NB4 (cell line): ENCODE measurements around the gene SNX9.

Experiments used
- MYC ChIP-seq: IDR thresholded peaks from 2 replicates; pipeline ENCODE4 v1.6.1; 2011; ENCODE audit warnings: low read depth, low read length
- POLR2A ChIP-seq: IDR thresholded peaks from 2 replicates; pipeline ENCODE4 v1.6.1; 2011; ENCODE audit warnings: mild to moderate bottlenecking; ENCODE audit not compliant: insufficient read length; ENCODE audit errors: extremely low read depth
- TF ChIP-seq, protein P1 (sequence below): IDR thresholded peaks from one replicate; pipeline ENCODE4 v1.5.1; 2012; ENCODE audit warnings: low read depth, low read length
- TF ChIP-seq, protein P2 (sequence below): IDR thresholded peaks from 2 replicates; pipeline ENCODE4 v1.6.1; 2011; ENCODE audit warnings: low read depth, low read length

- TF ChIP-seq, protein P1, sequence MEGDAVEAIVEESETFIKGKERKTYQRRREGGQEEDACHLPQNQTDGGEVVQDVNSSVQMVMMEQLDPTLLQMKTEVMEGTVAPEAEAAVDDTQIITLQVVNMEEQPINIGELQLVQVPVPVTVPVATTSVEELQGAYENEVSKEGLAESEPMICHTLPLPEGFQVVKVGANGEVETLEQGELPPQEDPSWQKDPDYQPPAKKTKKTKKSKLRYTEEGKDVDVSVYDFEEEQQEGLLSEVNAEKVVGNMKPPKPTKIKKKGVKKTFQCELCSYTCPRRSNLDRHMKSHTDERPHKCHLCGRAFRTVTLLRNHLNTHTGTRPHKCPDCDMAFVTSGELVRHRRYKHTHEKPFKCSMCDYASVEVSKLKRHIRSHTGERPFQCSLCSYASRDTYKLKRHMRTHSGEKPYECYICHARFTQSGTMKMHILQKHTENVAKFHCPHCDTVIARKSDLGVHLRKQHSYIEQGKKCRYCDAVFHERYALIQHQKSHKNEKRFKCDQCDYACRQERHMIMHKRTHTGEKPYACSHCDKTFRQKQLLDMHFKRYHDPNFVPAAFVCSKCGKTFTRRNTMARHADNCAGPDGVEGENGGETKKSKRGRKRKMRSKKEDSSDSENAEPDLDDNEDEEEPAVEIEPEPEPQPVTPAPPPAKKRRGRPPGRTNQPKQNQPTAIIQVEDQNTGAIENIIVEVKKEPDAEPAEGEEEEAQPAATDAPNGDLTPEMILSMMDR, result no peak
- TF ChIP-seq MYC (no peak), POLR2A (no peak)
- TF ChIP-seq, protein P2, sequence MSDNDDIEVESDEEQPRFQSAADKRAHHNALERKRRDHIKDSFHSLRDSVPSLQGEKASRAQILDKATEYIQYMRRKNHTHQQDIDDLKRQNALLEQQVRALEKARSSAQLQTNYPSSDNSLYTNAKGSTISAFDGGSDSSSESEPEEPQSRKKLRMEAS, result no peak
These were observed 17.2 kb downstream of the SNX9 start for GRCh38 chr6:157840261-157840660.
